Activated CD8-positive, alpha-beta memory T cell treated with anti-CD3 and anti-CD28 coated beads for 36 hours (primary cell): Measurements from ENCODE around the gene GNG4. TPM values are rescaled to one million over a fixed set of nuclear protein-coding genes. Genes with fewer than 3 reads are reported as not detected.
"Not testable (repeated sequence)": the region's sequence is repeated elsewhere in the genome, so short reads cannot be mapped to it uniquely, and the experiment has no call there.

Experiments used
- CTCF ChIA-PET: fragments of 350-600 bp; sonication (Branson Sonifier 250); formaldehyde crosslinking; loops from one replicate; lab custom pipeline; 2021; ENCODE audit warnings: antibody characterized with exemption; lab: Charles Lee
- POLR2A ChIA-PET: fragments of 350-600 bp; sonication (Branson Sonifier 250); formaldehyde crosslinking; loops from one replicate; lab custom pipeline; 2021; ENCODE audit warnings: antibody characterized with exemption; lab: Charles Lee
- total RNA-seq, 2 experiments: library from RNA; stranded (reverse); gene quantifications; one replicate each; pipeline ENCODE4 v1.2.3, GENCODE V29; 2021

GNG4 gene
- total RNA-seq, 2 experiments from 2014 or later: 4.5 to 6.8 TPM

GRCh38 chr1:235651170-235651806, 1.7 kb upstream of the GNG4 start:
- ChIA-PET POLR2A (no interaction called here), CTCF (interaction anchor here (0.6 kb wide), 2 partner anchors 146 to 301 kb away, joined by 3 read pairs; no protein-coding TSS in a partner anchor)

- POLR2A ChIA-PET: no interaction called here
- CTCF ChIA-PET: no interaction called here
Observed at GRCh38 chr1:235650341-235651169, 971 bp upstream of the GNG4 start.

GRCh38 chr1:235648954-235649367, 623 bp downstream of the GNG4 start:
- CTCF ChIA-PET: no interaction called here
- POLR2A ChIA-PET: interaction anchor here (0.6 kb wide), 1 partner anchor 65 kb away, joined by 3 read pairs; no protein-coding TSS in a partner anchor

GRCh38 chr1:235648407-235648907, 1.1 kb downstream of the GNG4 start:
- ChIA-PET CTCF (no interaction called here), POLR2A (interaction anchor here (0.6 kb wide), 1 partner anchor 66 kb away, joined by 3 read pairs; no protein-coding TSS in a partner anchor)

GRCh38 chr1:235647537-235647936, 2.0 kb downstream of the GNG4 start:
- CTCF ChIA-PET, POLR2A ChIA-PET: not testable (repeated sequence)

- POLR2A ChIA-PET: no interaction called here
Observed at GRCh38 chr1:235646463-235646862, 3.1 kb downstream of the GNG4 start.

GRCh38 chr1:235644693-235645305, 4.8 kb downstream of the GNG4 start:
- POLR2A ChIA-PET: no interaction called here
- CTCF ChIA-PET: no interaction called here

More at GRCh38 chr1:235646463-235646862, 3.1 kb downstream of the GNG4 start:
- CTCF ChIA-PET: no interaction called here

GRCh38 chr1:235643837-235644692, 5.5 kb downstream of the GNG4 start:
- ChIA-PET POLR2A (no interaction called here), CTCF (no interaction called here)

GRCh38 chr1:235642943-235643371, 6.6 kb downstream of the GNG4 start:
- ChIA-PET POLR2A (no interaction called here), CTCF (interaction anchor here (1.8 kb wide), 1 partner anchor 138 kb away, joined by 6 read pairs; the partner anchor contains the start of gene B3GALNT2)

GRCh38 chr1:235642011-235642942, 7.3 kb downstream of the GNG4 start:
- ChIA-PET POLR2A (no interaction called here), CTCF (interaction anchor here (0.6 to 1.8 kb wide), 2 partner anchors 138 to 656 kb away, joined by 3 to 6 read pairs; partner anchors contain the start of gene B3GALNT2)

GRCh38 chr1:235640580-235640979, 9.0 kb downstream of the GNG4 start:
- ChIA-PET CTCF (interaction anchor here (0.6 kb wide), 1 partner anchor 385 kb away, joined by 3 read pairs; no protein-coding TSS in a partner anchor), POLR2A (no interaction called here)

- POLR2A ChIA-PET: no interaction called here
- CTCF ChIA-PET: interaction anchor here (1.0 kb wide), 1 partner anchor 332 kb away, joined by 3 read pairs; no protein-coding TSS in a partner anchor
Observed at GRCh38 chr1:235639226-235640205, 10.1 kb downstream of the GNG4 start.

GRCh38 chr1:235638612-235639011, 11.0 kb downstream of the GNG4 start:
- POLR2A ChIA-PET, CTCF ChIA-PET: not testable (repeated sequence)

GRCh38 chr1:235637756-235638534, 11.6 kb downstream of the GNG4 start:
- POLR2A ChIA-PET: no interaction called here
- CTCF ChIA-PET: interaction anchor here (0.9 kb wide), 1 partner anchor 57 kb away, joined by 3 read pairs; no protein-coding TSS in a partner anchor

GRCh38 chr1:235635938-235636662, 13.5 kb downstream of the GNG4 start:
- CTCF ChIA-PET: no interaction called here
- POLR2A ChIA-PET: no interaction called here
